ENCODE data around the gene SUN1. TPM values are rescaled to one million over a fixed set of nuclear protein-coding genes. Genes with fewer than 3 reads are reported as not detected.

Gene SUN1
- total RNA-seq, 1 donor from 2014 or later: 132 TPM

DNA sequence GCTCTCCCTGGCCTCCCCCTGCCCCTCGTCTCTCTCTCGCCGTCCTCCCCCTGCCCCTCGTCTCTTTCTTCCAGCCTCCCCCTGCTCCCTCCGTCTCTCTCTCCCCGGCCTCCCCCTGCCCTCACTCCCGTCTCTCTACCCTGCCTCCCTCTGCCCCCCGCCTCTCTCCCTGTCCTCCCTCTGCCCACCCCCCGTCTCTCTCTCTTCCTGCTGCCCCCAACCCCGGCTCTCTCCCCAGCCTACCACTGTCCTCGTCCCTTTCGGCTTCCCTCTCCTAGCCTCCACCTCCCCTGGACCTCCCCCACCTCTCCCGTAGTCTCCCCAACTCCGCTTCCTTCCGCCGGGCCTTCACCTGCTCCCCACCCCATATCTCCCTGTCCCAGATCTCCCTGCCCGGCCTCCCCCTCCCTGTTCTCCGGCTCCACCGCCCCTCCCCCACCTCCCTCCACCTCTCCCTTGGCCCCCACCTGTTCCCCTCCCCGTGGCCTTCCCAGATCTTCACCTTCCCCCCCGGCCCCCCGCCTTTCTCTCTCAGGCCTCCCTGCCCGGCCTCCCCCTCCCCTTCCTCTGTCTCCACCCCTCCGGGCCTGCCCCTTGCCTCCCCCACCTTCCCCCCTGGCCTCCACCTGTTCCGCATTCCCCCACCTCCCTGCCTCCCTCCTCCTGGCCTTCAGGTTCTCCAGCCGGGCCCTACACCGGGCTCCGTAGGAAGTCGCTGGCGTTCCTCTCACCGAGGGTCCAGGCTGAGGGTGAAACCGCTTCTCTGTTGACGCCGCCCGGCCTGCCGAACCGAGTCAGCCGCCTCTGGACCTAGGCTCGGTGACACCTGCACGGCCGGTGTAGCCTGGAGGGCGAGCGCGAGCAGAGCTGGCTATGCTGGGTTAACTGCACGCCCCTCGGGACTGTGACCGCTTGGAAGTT, 45.3 kb downstream of the SUN1 start:
- peak in 1 of 2 donors; percentile 16 for DNase-seq (ENCODE audit: low read depth in 2 of 2)

DNA sequence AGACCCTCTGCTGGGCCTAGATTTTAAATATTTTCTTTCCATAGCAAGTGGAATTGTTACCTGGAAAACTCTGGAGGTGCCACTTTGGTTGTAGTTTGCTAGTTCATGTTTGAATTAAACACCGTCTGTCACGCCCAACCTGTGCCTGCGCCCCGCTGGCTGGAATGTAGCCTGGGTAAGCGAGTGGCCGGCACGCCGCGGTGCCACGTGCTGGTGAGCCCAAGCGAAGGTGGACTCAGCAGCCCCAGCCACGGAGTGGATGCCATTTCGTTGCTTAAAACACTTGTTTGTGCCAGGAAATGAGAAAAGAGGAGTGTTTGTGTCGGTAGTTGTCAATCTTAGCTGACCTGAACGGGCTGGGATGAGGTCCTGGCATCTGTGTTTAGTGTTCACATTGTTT, 46.8 kb downstream of the SUN1 start:
- no peak for DNase-seq (ENCODE audit: low read depth in 2 of 2)

DNA sequence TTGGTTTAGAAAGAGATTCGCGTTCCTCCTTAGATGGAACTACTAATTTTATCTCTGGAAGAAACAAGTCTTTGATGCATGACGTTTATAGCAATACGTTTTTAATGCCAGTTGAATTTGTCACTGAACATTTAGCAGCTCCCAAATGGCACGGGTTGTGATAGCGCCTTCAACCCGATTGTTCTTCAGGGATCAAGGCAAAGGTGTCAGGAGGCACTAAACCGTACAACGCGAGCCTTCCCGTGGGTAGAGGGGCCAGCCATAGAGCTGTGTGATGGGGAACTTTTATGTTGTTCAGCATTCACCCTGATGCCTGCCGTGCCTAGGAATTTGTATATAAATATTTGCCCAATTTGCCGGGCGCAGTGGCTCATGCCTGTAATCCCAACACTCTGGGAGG, 47.4 kb downstream of the SUN1 start:
- DNase-seq (ENCODE audit: low read depth in 2 of 2): no peak

DNA sequence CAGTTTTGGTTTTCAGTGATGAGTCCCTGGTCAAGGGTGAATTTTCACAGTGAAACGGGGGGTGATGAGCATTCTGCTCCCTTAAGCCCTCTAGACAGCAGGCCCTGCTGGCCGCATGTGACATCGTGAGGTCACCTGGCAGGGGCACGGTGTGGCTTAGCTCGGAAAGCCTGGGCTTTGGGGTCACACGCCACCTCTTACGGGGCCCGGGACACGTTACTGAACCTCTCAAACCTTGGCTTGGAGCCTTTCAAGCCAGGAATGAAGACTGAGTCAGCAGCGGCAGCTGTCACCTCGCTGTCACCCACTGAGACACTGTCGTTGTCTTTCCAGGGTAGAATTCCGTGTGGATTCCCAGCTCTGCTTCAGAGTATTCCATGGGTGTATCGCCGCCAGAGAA, 48.2 kb downstream of the SUN1 start:
- no peak for DNase-seq (ENCODE audit: low read depth in 2 of 2)

DNA sequence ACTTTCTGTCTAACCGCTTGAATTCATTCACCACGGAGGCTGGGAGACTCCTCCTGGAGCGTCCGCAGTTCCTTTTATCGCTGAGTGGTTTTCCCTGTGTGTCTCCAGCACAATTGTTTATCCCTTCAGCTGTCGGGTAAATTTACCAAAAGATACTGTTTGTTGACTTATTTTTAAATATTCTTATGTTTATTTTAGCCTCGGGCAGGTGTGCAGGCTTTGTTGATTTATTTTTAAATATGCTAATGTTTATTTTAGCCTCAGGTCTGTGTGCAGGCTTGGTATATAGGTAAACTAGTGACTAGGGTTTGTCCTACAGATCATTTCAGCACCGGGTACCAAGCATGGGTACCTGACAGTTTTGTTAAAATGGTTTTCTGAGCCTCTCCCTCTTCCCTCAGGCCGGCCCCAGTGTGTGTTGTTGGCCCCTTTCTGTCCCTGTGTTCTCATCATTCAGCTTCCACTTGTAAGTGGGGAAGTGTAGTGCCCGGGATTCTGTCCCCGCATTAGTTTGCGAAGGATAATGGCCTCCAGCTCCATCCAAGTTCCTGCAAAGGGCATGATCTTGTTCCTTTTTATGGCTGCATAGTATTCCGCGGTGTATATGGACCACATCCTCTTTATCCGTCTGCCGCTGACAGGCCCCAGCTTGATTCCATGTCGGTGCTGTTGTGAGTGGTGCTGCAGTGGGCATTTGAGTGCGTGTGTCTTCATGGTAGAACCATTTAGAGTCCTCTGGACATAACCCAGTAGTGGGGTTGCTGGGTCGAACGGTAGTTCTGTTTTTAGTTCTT, 49.4 kb downstream of the SUN1 start:
- DNase-seq (ENCODE audit: low read depth in 2 of 2): no peak

DNA sequence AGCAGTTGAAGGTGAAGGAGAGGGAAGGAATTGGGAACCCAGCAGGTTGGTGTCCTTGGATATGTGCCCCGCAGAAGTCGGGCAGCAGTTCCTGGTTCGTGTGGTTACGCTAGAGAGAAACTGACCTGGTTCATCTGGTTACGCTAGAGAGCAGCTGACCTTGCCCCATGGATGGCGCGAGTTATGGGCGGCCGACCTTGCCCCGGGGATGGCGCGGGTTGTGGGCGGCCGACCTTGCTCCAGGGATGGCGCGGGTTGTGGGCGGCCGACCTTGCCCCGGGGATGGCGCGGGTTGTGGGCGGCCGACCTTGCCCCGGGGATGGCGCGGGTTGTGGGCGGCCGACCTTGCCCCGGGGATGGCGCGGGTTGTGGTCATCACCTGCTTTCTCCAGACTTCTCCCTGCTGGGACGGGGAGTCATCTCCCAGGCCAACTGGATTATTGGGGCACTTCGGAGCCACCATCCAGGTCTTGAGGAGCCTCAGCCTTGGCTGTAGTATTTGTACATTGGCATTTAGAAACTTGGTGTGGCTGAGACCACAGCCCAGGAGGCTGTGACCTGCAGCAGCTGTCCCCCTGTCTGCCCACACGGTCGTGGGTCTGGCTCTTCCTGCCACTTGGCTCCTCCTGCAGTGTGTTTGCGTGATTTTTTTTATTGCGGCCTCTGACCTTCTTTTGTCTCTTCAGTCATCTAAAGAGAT, 50.2 kb downstream of the SUN1 start:
- DNase-seq (ENCODE audit: low read depth in 2 of 2): no peak

DNA sequence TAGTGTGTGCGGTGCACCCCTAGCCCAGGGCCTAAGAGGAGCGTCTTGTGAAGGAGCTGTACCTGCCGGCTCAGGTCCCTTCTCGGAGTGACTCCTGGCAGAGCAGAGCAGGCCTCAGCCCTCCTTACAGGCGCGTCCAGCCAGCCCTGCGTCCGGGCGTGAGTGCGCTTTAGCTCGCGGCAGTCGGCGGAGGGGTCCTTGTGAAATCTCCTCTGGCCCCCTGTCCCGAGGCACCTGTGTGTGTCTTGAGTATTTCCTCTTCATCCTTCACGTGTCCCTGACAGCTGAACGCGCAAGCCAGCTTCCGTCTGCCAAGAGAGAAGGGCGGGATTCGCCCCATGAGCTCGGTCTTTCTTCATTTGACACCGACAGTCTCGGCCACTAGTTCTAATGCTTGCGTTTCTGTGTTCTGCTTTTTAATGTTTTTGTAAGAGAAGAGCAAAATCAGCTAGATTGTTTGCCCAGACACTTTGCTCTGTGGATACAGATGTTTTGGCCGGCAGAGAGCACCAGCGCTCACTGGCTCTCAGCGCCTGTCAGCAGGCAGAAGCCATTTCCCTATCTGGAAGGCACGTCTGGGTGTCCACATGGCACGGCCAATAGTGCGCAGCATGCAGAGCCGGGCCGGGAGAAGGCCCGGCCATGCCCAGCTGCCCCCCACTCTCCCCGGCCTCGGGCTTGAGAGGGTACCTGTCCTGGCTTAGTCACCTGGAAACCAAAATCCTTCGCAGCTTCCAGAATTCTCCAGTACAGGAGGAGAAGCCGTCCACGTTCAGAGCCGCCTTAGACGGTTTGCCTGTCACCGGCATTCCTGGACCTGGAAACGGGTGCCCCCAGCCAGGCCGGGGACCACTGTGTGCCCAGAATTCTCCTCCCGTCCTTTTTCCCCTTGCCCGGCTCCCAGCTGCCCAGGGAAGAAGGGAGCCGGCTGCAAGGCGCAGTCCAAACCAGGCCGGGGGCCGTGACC, 51.1 kb downstream of the SUN1 start:
- no peak for DNase-seq (ENCODE audit: low read depth in 2 of 2)

DNA sequence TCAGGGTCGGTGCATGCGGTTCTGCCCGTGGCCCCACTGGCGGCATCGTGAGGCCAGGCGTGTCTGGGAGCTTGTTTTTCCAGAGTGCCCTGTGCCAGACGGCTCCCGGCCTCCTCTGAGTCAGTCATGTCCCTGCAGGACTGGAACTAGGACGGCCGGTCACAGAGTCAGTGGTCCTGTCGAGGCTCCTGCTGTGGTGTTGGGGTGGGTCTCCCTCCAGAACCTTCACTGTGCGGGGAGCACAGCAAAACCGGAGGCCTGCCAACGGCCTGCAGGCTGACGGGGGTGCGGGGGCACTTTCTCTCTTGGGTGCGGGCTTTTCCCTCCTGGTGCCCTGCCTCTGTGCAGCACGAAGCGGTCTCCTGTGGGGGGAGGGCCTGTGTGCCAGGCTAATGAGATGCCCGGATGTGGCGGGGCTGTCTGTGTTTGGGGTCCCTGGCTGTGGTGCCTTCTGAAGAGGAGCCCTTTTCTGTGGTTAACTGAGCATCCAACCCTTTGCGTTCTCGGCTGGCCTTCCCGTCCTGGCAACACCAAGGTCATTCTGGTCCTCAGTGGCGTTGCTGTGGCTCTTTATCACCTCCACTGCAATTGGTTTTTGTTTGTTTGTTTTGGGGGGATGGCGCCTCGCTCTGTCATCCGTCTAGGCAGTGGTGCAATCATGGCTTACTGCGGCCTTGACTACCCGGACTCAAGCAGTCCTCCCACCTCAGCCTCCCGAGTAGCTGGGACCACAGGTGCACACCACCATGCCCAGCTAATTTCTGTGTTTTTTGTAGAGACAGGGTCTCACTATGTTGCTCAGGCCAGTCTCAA, 52.1 kb downstream of the SUN1 start:
- no peak for DNase-seq (ENCODE audit: low read depth in 2 of 2)

DNA sequence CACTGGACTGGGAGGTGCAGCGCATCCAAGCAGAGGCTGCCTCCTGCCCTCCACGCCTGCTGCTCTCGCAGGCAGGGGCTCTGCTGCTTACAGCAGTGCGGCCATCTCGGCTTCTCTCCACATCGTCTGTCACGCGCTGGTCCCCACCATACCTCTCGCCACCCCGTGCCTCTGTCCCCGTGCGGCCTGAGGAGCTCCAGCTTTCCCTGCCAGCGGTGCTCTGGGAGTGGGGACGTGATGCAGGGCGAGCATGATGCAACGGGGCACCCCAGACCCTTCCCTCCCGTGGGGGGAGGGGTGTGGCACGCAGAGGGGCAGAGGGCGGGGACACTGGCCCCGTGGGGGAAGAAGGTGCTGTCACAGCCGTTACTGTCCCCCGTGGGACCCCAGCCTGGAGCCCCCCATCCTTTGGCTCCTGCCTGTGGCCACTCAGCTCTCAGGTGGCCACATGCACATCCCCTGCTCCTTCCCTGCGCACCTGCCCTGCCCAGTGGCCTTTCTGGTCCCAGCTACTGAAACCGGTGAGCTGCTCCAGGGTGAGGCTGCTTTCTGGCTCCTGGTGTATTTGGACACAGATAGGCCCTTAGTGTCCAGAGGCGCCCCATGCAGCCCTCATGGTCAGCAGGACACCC, 53.1 kb downstream of the SUN1 start:
- no peak for DNase-seq (ENCODE audit: low read depth in 2 of 2)

DNA sequence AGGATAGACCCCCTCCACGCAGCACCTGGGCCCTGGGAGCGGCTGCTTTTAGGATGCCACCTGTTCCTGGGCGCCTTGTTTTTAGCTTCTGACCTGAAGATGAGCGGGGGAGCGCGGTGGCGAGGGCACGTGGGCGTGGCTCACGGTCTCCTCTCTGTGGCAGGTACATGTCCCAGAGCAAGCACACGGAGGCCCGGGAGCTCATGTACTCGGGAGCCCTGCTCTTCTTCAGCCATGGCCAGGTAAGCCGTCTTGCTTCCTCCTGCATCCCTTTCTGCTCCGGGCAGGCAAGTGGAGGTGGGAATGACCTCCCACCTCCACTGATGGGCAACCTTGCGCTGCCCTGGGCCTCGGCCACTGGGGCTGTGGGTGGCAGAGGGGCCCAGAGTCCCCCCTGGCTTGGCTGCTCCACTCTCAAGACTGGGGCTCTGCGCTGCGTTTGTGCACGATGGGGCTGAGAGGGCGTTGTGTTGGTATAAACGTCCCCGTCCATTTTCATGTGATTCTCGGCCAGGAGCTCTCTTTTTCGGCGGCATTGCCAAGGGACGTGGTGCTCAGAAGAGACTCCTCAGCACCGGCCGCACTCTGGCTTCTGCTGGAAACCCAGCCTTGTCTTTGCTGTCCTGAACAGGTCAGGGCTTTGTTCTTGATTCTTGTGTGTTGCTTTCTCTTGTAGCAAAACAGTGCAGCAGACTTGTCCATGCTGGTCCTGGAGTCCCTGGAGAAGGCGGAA, 53.8 kb downstream of the SUN1 start:
- DNase-seq (ENCODE audit: low read depth in 2 of 2): no peak

DNA sequence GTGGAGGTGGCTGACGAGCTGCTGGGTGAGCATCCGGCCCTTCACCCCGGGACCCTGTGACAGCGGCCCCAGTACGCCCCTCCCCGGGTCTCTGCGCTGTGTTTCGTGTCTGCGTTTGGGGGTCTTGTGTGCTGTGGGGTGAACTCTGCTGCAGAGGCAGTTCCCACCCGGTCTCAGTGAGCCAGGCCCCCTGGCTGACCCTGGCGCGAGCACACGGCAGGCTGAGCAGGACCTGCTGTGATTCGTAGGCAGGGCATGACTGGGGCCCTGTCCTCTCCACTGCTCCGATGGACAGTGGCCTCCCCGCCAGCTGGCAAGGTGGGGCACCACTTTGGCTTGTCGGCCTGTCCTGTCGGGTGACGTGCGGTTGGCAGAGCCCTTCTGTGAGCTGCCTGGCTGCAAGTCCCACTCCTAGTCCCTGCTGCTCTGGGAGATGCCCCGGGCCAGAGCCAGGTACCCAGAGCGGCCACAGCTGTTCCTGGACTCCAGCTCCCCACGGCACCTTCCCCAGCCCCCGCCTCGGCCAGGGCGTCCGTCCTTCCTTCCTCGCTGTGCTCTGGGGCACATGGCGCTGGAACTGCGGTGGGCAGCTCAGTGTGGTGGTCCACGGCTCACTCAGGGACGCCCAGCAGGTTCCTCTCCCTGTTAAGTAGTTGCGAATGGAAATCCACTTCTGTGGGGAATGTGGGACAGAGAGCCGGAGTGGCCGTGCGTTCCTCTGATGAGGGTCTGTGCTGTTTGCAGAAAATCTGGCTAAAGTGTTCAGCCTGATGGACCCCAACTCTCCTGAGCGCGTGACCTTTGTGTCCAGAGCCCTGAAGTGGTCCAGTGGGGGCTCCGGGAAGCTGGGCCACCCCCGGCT, 54.6 kb downstream of the SUN1 start:
- no peak for DNase-seq (ENCODE audit: low read depth in 2 of 2)

DNA sequence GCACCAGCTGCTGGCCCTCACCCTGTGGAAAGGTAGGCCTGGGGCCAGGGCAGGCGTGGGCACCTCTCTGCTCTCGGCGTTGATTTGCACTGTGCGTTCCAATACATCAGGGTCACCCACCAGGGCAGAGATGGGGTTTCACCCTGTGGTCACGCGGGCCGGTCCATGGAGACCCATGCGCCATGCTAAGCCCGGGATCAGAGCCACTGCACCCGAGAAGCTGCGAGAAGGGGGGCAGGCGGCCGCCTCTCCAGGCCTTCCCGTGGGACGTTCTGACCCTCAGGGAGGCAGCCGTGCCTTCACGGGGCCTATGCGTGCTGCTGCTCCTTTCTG, 55.2 kb downstream of the SUN1 start:
- no peak for DNase-seq (ENCODE audit: low read depth in 2 of 2)

DNA sequence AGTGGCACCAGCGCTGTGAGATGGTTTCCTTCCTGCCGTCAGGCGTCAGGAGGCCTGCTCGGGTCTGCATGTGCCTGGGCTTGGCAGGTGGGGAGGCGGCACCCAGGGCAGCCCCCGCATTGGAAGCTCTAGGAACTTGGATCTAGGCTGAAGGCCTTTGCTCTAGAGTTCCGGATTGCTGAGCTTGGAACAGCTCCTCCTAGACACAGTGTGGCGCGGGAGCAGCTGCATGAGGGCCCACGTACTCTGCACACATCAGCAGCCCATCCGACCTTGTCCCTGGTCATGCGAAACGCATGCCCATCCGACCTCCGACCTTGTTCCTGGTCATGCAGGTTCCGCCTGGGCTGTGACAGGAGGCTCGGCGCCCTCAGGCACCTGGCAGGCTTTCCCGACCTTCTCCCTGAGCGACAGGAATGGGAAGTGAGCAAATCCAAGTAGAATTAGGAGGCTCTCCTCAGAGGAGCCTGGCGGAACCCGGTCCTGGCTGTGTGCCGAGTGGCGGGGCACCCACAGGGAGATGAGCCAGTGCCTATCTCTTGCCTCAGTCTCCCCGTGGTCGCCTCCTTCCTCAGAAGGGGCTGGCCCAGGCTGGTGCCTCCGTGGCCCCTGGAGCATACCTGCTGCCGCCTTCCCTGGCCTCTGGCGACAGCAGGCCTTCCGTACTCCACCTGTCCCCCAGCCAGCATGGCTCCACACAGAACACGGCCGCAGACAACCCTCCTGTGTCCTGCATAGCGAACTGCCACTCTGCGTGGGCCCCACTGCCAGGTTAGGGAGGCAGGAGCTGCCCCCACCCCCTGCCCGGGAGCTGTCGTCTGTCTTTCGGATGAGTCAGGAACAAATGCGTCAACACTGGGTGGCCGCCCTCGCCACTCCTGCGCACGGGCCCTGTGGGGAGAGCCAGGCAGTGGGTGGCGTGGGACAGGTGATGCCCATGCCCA, 56.1 kb downstream of the SUN1 start:
- no peak for DNase-seq (ENCODE audit: low read depth in 2 of 2)

DNA sequence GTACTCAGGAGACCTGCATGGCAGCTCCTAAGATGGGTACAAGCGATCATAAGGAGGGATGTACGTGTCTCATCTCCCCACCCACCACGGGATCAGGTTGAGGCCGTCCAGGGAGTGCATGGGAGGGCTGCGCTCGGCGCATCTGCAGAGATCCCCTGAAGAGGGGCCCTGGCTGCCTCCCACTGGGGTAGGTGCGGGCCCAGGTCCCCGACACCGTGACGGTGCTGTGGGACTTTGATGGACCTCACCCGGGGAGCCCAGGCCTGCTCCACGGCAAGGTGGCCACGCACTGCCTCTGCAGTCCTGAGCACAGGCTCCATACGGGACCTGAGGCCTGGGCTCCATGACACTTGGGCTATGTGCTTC, 56.7 kb downstream of the SUN1 start:
- DNase-seq (ENCODE audit: low read depth in 2 of 2): no peak

DNA sequence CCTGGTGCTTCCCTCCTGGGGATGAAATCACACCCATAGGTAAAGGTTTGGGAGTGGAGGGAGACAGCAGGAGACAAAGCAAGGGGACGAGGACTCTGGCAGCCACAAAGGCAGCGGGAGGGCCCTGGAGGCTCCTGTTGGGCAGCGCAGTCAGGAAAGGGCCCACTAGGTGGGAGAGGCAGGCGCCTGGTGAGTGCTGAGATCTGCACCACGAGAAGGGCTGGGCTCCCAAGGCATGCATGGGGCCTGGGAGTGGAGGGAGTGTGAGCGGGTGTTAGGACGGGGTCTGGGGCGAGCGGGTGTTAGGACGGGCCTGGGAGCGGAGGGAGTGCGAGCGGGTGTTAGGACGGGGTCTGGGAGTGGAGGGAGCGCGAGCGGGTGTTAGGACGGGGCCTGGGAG, 57.1 kb downstream of the SUN1 start:
- no peak for DNase-seq (ENCODE audit: low read depth in 2 of 2)

DNA sequence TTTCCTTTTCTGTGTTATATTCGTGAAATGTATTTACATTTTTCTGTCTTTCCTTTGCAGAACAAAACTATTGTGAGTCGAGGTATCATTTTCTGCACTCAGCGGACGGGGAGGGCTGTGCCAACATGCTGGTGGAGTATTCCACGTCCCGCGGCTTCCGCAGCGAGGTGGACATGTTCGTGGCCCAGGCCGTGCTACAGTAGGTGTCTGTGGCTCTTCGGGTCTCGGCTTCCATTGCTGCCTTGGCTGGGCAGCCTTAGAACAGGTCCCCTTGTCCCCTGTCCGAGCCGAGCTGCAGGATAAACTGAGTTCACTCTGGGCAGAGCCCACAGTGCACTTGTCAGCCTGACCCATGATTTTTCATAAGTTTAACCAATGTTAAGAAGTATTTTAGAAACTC, 58.6 kb downstream of the SUN1 start:
- no peak for DNase-seq (ENCODE audit: low read depth in 2 of 2)

DNA sequence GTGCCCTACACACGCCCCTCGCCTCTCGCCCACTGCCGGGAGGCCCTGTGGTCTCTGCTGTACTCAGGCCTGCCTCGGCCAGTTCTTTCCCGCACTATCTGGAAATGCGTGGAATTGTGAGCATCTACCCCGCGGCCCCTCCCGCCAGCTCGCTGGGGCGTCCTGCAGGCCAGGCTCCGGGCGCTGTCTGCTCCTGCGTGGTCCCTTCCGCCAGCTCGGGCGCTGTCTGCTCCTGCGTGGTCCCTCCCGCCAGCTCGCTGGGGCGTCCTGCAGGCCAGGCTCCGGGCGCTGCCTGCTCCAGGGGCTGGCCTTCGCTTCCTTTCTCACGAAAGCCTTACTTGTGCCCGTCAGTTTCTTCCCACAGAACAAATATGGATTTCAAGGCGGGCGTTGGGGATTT, 59.0 kb downstream of the SUN1 start:
- no peak for DNase-seq (ENCODE audit: low read depth in 2 of 2)
